Globus pallidus (tissue), 1 donor: ENCODE results near the gene MACROD2.
"Not testable (repeated sequence)": the region's sequence is repeated elsewhere in the genome, so short reads cannot be mapped to it uniquely, and the experiment has no call there.

ENCODE experiments used
- DNase-seq: peaks from one replicate; pipeline ENCODE4 v3.0.0-alpha.2; 2015; ENCODE audit warnings: low spot score

Gene MACROD2

GRCh38 chr20:14955399-14955798, 960.1 kb downstream of the MACROD2 start:
- no peak for DNase-seq

DNA sequence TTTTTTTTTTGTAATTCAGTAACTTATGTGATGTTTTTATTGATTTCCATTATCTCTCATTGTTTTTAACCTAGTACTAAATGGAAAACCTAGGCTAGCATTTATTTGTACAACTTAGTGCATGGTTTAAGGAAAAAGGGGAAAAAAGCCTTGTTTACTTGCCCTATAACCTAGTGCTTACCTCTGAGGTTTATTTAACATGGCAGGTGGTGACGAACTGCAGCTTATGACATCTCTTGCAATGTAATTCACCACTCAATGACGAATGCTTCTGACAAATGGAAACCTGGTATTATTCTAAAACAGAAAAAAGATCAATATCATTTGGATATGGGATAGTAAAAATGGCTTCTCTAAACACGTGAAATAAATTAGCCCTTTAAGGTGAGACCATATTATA, 960.7 kb downstream of the MACROD2 start:
- DNase-seq, result no peak

DNA sequence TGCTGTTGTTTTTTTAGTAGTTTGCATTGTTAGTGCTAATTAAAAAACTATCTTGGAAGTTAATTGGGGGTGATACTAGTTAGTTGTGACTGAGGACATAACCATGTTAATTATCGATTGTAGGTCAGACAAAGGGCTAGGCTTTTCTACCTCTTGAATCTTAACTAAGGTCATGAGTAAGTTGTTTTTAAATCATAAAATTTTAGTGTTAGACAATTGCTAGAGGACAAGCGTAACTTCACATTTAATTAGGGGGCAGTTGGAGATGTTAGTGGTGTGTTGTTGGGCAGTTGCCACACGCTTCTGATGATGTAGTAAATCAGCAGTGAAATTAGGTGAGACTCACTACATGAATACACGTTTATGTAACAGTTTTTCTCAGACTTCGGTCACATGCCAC, 961.2 kb downstream of the MACROD2 start:
- DNase-seq, result no peak

DNA sequence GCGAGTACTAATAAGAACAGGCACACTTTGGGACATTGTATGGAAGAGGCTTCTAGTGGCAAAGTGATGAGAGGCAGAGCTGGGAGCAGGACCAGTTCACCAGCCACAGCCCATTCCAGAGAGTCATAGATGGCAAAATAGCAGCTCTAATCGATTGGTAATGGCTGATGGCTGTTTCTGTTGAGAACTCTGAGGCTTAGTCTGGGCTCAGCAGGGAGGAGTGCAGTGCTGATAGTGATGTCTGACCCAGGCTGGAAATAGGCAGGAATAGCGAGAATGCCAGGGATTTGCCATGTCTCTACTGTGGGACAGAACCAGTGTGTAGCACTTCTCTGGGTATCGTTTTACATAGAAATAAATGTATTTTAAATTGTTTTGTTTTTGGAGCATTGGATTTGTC, 962.1 kb downstream of the MACROD2 start:
- DNase-seq, result no peak

- no peak for DNase-seq
Observed at GRCh38 chr20:14958626-14959025, 963.3 kb downstream of the MACROD2 start.

- DNase-seq, result no peak
Observed at GRCh38 chr20:14959506-14960475, 964.5 kb downstream of the MACROD2 start.

GRCh38 chr20:14960831-14961230, 965.5 kb downstream of the MACROD2 start:
- no peak for DNase-seq

GRCh38 chr20:14963262-14963663, 967.9 kb downstream of the MACROD2 start:
- no peak for DNase-seq

DNA sequence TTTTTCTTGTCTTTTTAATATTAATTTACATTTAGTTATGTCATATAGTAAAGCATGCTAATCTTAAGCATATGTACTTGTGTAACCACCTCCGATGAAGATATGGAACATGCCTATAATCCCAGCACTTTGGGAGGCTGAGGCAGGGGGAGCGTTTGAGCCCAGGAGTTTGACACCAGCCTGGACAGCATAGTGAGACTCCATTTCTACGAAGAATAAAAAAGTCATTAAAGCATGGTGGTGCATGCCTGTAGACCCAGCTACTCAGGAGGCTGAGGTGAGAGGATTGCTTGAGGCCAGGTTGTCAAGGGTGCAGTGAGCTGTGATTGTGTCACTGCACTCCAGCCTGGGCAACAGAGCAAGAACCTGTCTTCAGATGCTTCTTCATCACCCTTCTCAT, 970.9 kb downstream of the MACROD2 start:
- DNase-seq, result no peak

- no peak for DNase-seq
Observed at GRCh38 chr20:14966808-14967207, 971.5 kb downstream of the MACROD2 start.

DNA sequence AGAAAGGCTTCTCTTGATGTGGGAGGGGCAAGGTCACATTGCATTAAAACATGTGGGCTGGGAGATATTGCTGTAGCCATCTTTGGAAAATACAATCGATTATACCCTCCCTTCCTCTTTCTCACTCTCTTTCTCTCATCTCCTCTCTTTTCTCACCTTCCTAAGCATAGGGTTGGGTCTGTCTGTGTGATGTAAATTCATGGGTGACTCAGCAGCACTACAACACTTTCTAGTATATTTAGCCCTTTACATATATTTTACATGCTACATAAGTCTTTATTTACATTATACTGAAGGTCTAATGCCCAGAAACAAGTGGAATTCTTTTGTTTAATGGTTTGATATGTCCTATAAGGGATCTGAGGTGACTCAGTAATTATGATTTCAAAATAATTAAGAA, 976.9 kb downstream of the MACROD2 start:
- no peak for DNase-seq

DNA sequence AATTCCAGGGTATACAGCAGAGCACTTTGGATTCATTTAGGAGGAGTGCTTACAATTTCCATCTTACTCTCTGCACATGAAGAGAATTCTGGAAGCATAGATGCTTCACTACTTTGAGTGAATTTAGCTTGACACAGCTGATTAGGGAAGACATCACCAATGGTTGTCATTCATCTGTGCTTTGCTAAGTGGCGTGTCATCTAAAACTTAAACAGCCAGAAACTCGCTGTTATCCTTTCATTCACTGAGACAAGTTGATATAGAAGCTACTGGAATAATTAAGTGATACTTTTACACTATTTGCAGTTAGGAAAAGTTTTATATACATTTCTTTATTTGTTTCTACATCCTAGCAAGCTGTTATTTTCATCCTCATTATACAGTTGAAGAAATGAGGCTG, 977.4 kb downstream of the MACROD2 start:
- no peak for DNase-seq

GRCh38 chr20:14979453-14979986, 984.2 kb downstream of the MACROD2 start:
- no peak for DNase-seq

DNA sequence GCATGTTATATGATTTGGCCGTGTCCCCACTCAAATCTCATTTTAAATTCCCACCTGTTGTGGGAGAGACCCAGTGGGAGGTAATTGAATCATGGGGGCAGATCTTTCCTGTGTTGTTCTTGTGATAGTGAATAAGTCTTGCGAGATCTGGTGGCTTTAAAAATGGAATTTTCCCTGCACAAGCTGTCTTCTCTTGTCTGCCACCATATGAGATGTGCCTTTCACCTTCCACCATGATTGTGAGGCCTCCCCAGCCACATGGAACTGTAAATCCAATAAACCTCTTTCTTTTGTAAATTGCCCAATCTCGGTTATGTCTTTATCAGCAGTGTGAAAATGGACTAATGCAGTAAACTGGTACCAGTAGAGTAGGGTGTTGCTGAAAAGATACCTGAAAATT, 986.2 kb downstream of the MACROD2 start:
- DNase-seq, result not testable (repeated sequence)

GRCh38 chr20:14982324-14982723, 987.0 kb downstream of the MACROD2 start:
- DNase-seq, result not testable (repeated sequence)

GRCh38 chr20:14984305-14984704, 989.0 kb downstream of the MACROD2 start:
- DNase-seq, result no peak

GRCh38 chr20:14984768-14985622, 989.7 kb downstream of the MACROD2 start:
- no peak for DNase-seq

- no peak for DNase-seq
Observed at GRCh38 chr20:14986026-14986655, 990.8 kb downstream of the MACROD2 start.

DNA sequence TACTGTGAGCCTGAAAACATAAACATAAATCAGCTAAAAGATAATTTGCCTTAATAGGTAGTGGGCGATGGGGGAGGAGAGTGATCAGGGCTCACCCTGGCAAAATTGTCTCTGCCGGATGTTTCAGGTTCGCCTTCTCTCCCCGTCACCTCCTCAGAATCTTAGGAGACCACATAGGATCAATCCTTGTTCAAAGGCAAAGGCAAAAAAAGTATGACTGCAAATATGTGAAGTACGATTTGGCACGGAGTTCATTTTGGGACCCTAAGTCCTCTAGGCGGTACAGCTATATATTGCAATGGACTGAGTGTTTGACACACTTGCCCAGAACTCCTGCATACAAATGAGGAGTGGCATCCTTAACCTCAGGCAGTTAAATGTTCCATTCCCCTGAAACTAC, 991.3 kb downstream of the MACROD2 start:
- no peak for DNase-seq

GRCh38 chr20:14989535-14990290, 994.4 kb downstream of the MACROD2 start:
- no peak for DNase-seq

DNA sequence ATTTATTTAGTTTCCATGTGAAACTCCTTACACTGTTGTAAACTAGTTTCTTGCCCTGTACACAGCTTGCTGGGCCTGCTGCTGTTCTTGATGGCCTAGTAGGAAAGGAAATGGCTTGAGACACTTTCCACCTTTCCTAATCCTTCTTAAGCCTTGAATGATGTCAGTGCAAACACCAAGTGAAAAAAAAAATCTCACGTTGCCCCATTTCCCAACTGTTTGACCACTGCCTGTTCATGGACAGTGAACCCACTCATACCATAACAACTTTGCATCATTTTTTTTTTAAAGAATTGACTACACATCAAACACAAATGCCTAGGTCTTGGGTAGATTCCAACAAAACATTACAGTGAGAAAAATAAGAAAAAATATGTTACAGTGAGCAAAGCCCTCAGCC, 995.7 kb downstream of the MACROD2 start:
- no peak for DNase-seq
